IMR-90 (cell line): ENCODE results near the gene ACTA2.

Experiments used
- CHD1 ChIP-seq: IDR thresholded peaks from 2 replicates; pipeline ENCODE4 v1.6.1; 2012; ENCODE audit warnings: low read depth, low read length, improper control_type of control experiment
- CTCF ChIP-seq: conservative IDR thresholded peaks from 2 replicates; pipeline ENCODE4 v1.5.1; 2012; ENCODE audit warnings: mild to moderate bottlenecking, low read depth, low read length, improper control_type of control experiment
- ELK1 ChIP-seq: fragments of 150-350 bp; IDR thresholded peaks from 2 replicates; pipeline ENCODE4 v1.6.1; 2016; ENCODE audit warnings: low read depth, mild to moderate bottlenecking, low read length, moderate library complexity, borderline replicate concordance
- FOS ChIP-seq: fragments of 150-350 bp; IDR thresholded peaks from 2 replicates; pipeline ENCODE4 v1.6.1; 2016; ENCODE audit warnings: low read depth, low read length
- MAFK ChIP-seq: IDR thresholded peaks from 2 replicates; pipeline ENCODE4 v1.6.1; 2012; ENCODE audit warnings: low read depth, low read length, improper control_type of control experiment
- MAZ ChIP-seq: IDR thresholded peaks from 2 replicates; pipeline ENCODE4 v1.6.1; 2012; ENCODE audit warnings: low read depth, mild to moderate bottlenecking, low read length, improper control_type of control experiment, moderate library complexity, borderline replicate concordance
- MXI1 ChIP-seq: IDR thresholded peaks from 2 replicates; pipeline ENCODE4 v1.6.1; 2012; ENCODE audit warnings: low read depth, mild to moderate bottlenecking, low read length, moderate library complexity, borderline replicate concordance
- NFE2L2 ChIP-seq: fragments of 150-350 bp; IDR thresholded peaks from 2 replicates; pipeline ENCODE4 v1.6.1; 2016; ENCODE audit warnings: low read depth, mild to moderate bottlenecking, low read length
- POLR2A ChIP-seq: IDR thresholded peaks from 2 replicates; pipeline ENCODE4 v1.6.1; 2012; ENCODE audit warnings: mild to moderate bottlenecking, low read depth, low read length
- RAD21 ChIP-seq: IDR thresholded peaks from 2 replicates; pipeline ENCODE4 v1.6.1; 2012; ENCODE audit warnings: low read length, improper control_type of control experiment
- RFX5 ChIP-seq: IDR thresholded peaks from 2 replicates; pipeline ENCODE4 v1.8.0; 2012; ENCODE audit warnings: low read depth, mild to moderate bottlenecking, low read length, moderate library complexity
- USF2 ChIP-seq: fragments of 150-350 bp; IDR thresholded peaks from 2 replicates; pipeline ENCODE4 v1.6.1; 2017; ENCODE audit warnings: mild to moderate bottlenecking, antibody characterized with exemption, low read length, low read depth

GRCh38 chr10:88989423-88989822 lies 36.9 kb upstream of the ACTA2 start:
- TF ChIP-seq POLR2A: no peak
- TF ChIP-seq CTCF: no peak
- TF ChIP-seq MAFK: no peak
- TF ChIP-seq RFX5: no peak
- no peak for TF ChIP-seq FOS
- no peak for TF ChIP-seq MXI1
- no peak for TF ChIP-seq RAD21
- TF ChIP-seq USF2: no peak
- TF ChIP-seq CHD1: no peak
- no peak for TF ChIP-seq MAZ
- TF ChIP-seq ELK1: no peak
- TF ChIP-seq NFE2L2: no peak
